CD4-positive, alpha-beta T cell treated with Interleukin-1 beta for 1 hour (primary cell): ENCODE measurements around the gene CDH15.
"Not testable (repeated sequence)": the region's sequence is repeated elsewhere in the genome, so short reads cannot be mapped to it uniquely, and the experiment has no call there.

Experiments used
- DNase-seq, 2 donors: peaks; one replicate each; pipeline ENCODE4 v3.0.0-alpha.2; 2020 to 2022

The CDH15 gene

GRCh38 chr16:89202422-89203215 is 31.1 kb downstream of the CDH15 start:
- no peak for DNase-seq

- no peak for DNase-seq
Measured at GRCh38 chr16:89207993-89208392, 36.4 kb downstream of the CDH15 start.

- DNase-seq = no peak
Measured at GRCh38 chr16:89209522-89210044, 38.0 kb downstream of the CDH15 start.

DNA sequence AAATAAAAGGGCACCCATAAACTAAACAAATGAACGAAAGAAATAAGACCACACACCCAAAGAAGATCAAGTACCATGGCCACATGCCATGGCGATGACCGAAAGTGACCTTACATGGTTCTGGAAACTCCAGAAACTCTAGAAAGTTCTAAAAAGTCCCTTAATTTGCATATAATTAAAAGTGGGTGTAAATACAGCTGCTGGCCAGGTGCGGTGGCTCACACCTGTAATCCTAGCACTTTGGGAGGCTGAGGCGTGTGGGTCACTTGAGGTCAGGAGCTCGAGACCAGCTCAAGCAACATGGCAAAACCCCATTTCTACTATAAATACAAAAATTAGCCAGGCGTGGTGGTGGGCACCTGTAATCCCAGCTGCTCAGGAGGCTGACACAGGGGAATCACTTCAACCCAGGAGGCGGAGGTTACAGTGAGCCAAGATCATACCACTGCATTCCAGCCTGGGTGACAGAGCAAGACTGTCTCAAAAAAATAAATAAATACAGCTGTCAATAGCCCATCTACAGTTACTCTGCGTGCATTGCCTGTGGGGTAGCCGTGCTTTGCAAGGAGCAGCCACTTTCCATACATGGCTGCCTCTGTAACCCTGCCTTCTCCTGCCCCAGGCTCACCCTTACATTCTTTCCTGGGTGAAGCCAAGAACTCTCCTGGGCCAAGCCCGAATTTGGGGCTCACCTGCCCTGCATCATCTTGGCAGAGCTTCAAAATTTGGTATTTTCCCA is 38.8 kb downstream of the CDH15 start:
- no peak for DNase-seq

DNA sequence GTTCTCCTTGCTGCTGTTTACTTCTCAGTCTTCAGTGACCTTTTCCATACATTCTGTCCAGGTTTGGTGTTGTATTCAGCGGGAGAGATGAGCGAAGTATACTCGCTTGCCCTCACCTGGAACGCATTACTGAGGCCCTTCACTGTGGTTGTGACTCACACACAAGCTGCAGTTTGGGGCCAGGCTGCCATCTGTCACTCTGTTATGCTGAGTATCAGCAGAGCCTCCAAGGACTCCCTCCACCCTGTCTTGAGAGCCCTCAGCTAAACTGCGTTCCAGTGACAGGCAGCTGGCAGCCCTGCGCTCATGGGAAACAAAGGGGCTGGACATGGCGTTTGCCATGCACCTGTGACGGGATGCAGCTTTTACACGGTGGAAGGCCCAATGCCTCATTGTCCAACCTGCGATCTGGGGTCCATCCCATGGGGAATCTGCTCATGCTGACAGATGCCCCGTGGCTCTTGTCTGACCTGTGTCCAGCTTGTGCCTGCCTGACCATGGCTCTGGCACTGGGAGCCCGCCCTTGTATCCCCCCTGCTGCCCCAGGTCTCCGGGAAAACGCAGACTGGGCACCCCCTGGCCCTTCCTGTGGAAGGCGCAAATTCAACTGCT is 39.5 kb downstream of the CDH15 start:
- DNase-seq = no peak

DNA sequence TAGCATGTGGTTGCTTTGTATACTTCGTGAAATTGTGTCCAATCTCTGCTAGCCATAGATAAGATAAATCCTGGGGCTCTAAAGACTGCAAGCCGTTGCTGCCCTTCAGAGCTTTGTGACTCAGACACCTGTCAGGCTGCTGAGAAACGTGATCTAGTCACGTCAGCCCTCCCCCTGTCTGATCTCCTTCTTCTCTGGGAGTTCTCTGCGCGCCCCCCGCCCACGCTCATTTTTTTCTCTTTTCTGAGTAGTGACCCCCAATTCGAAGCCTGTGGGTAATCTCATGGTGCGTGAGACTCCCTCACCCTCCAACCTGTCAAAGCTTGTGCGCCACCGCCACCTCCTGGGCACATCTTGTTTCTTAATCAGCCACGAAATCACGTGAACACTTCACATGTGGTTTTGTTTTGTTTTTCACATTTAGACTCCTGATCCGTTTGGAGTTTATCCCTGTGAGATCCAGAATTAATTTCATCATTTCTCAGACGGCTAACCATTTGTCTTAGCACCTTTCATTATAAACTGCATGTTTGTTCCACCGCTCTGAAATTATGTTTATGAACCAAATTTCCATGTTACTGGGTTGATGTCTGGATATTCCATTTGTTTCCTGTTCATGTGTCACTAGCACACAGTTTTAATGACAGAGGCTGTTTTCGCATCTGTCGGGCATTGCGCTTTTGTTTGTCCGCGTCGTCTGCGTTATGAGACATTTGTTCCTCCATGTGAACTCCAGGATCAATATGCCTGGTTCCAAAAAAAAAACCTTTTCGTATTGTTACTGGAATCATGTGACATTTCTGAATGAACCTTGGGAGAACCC is 45.0 kb downstream of the CDH15 start:
- DNase-seq = peak; percentile 80 to 83

DNA sequence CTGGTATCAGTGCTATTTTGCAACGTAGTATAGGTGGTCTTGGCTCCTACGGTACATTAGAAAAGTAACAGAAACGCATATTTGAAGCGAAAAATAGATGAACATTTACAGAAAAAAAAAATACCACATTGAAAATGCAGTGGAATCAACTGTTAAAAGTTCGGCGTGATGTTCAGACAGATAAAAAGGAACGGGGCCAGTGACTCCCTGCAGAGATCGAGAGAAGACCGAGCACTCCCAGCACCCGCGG is 45.5 kb downstream of the CDH15 start:
- no peak for DNase-seq

- DNase-seq = peak; percentile 83 to 86
Measured at GRCh38 chr16:89217388-89218191, 46.0 kb downstream of the CDH15 start, which contains the start of gene ZNF778. TSS of gene ZNF778 (plus strand) at chr16:89217703. CDS start at chr16:89221128, 3,425 bp downstream.

DNA sequence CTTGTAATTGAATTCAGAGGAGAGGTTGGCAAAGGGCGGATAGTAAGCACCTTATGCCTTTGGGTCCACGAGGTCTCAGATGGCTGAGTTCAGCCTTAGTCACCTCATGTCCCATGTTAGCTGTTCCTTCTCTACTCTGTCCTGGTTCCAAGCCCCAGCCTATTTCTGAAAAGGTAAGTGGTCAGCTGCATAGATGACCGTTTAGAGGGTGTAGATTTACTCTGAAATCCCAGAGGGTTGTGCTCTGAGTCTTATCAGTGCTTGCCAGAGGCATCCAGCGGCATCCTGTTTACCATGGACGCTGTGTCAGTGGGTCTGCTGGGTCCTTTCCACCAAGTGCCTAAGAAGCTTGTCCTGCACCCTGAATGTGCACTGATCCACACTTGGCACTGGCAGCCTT is 47.8 kb downstream of the CDH15 start:
- no peak for DNase-seq

DNA sequence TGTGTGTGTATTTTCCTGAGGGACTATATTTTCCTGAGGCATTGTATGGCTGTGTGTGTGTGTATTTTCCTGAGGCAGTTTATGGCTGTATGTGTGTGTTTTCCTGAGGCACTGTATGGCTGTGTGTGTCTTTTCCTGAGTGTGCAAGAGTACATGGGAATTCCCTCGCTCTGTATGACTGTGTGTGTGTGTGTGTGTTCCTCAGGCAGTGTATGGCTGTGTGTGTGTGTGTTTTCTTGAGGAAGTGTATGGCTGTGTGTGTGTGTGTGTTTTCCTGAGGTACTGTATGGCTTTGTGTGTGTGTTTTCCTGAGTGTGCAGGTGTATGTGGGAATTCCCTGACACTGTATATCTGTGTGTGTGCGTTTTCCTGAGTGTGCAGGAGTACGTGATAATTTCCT is 50.1 kb downstream of the CDH15 start:
- DNase-seq = no peak

DNA sequence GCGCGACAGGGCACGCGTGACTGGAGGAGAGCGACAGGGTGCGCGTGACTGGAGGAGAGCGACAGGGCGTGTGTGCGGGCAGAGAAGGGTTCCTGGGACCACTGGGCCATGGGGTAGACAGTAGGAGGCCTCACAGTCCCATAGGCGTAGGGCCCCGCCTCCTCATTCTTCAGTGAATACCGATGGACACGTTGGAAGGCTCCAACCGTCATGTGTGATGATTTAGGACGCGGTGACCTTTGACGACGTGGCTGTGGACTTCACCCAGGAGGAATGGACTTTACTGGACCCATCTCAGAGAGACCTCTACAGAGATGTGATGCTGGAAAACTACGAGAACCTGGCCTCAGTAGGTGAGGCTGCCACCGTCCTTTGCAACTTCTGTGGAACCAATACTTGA is 51.4 kb downstream of the CDH15 start:
- no peak for DNase-seq

GRCh38 chr16:89224665-89225064 is 53.1 kb downstream of the CDH15 start:
- DNase-seq = no peak

GRCh38 chr16:89230255-89230654 is 58.7 kb downstream of the CDH15 start:
- DNase-seq = no peak

- DNase-seq = no peak
Measured at GRCh38 chr16:89232107-89232506, 60.6 kb downstream of the CDH15 start.

- no peak for DNase-seq
Measured at GRCh38 chr16:89233678-89234490, 62.3 kb downstream of the CDH15 start.

DNA sequence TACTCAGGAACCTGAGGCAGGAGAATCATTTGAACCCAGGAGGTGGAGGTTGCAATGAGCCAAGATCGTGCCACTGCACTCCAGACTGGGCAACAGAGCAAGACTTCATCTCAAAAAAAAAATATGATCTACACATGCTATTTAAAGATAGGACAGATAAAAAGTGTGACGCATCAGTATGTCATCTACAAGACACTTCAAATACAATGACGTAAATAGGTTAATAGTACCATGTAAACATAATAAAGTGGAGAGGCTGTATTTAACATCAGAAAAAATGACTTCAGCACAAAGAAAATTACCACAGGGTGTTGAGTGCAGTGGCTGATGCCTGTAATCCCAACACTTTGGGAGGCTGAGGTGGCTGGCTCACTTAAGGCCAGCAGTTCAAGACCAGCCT is 66.2 kb downstream of the CDH15 start:
- DNase-seq = no peak

GRCh38 chr16:89241187-89242007 is 69.8 kb downstream of the CDH15 start:
- DNase-seq = peak; percentile 84 to 89

DNA sequence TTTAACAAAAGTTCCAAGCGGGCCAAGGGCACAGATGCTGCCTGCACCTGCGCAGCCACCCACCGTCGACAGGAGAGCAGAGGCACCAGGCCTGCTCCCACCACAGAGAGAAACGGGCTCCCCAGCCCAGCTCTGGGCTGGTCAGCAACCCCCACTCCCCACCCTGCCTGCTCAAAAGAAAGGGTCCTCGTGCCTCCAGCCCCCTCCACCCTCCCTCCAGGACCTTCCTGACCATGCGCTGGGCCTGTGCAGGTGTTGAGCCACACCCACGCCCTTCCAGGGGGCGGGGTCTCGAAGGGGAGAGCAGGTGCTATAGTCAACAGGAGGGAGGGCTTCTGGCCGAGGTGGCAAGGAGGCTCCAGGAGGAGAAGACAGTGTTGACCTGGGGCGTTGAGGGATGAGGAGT is 71.2 kb downstream of the CDH15 start:
- DNase-seq = no peak

DNA sequence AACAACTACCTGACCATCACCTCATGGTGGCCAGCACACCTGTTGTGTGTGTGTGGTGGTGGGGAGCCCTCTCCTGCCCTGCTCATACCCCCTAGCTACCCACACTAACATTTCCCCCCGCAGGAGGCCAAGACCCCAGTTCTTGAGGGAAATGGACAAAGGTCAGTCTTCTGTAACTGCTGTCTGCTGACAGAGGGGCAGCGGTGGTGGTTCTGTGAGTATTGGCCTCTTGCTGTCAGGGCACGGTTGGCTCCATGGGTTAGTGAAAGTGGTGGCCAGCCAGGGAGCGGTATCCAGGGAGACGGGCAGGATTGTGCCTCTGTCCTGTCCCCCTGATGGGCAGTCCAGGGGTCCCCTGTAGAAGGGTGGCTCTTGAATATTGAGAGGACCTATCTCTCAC is 72.1 kb downstream of the CDH15 start:
- no peak for DNase-seq

DNA sequence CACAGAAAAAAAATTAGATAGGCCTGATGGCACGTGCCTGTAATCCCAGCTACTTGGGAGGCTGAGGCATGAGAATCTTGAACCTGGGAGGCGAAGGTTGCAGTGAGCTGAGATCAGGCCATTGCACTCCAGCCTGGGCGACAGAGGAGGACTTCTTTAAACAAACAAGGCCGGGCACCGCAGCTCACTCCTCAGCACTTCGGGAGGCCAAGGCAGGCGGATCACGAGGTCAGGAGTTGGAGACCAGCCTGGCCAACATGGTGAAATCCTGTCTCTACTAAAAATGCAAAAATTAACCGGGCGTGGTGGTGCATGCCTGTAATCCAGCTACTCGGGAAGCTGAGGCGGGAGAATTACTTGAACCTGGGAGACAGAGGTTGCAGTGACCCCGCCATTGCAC is 72.7 kb downstream of the CDH15 start:
- not testable (repeated sequence) for DNase-seq
